C4-2B (cell line): Measurements from ENCODE around the gene PTBP2.

ENCODE experiments used
- ZFX ChIP-seq: fragments of 450-650 bp; IDR thresholded peaks from 2 replicates; pipeline ENCODE4 v1.6.1; 2017
- TF ChIP-seq, protein P1 (sequence below): fragments of 450-650 bp; conservative IDR thresholded peaks from 2 replicates; pipeline ENCODE4 v1.5.1; 2017; ENCODE audit warnings: mild to moderate bottlenecking

DNA sequence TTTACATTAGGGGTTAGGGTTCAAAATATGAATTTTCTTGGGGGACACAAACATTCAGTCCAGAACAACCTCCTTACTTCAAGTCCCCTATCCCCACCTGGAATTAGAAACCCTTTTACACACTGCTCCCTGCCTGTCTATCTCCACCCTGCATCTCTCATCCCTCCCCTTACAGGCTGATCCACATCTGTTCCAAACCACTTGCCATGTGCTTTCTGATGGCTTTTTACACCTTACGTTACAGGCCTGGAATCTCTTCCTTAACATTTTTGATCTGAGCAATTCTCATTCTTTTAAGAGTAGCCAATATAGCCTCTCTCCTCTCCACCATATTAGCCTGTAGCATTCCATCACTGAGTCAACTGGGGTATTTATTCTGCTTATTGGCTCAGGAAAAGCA, 122.0 kb downstream of the PTBP2 start:
- TF ChIP-seq, protein P1, sequence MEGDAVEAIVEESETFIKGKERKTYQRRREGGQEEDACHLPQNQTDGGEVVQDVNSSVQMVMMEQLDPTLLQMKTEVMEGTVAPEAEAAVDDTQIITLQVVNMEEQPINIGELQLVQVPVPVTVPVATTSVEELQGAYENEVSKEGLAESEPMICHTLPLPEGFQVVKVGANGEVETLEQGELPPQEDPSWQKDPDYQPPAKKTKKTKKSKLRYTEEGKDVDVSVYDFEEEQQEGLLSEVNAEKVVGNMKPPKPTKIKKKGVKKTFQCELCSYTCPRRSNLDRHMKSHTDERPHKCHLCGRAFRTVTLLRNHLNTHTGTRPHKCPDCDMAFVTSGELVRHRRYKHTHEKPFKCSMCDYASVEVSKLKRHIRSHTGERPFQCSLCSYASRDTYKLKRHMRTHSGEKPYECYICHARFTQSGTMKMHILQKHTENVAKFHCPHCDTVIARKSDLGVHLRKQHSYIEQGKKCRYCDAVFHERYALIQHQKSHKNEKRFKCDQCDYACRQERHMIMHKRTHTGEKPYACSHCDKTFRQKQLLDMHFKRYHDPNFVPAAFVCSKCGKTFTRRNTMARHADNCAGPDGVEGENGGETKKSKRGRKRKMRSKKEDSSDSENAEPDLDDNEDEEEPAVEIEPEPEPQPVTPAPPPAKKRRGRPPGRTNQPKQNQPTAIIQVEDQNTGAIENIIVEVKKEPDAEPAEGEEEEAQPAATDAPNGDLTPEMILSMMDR = no peak
- no peak for TF ChIP-seq ZFX
